SK-N-DZ (cell line): ENCODE measurements around the gene CDK19.
A peak's percentile ranks its signal among the peaks of the same experiment; 100 is the strongest.

Experiments used
- DNase-seq: peaks from one replicate; pipeline ENCODE4 v3.0.0-alpha.2; 2015; ENCODE audit warnings: low spot score

CDK19 gene

GRCh38 chr6:110661414-110661813 lies 153.9 kb downstream of the CDK19 start:
- DNase-seq: no peak

GRCh38 chr6:110660066-110660655 lies 155.1 kb downstream of the CDK19 start:
- DNase-seq: no peak

GRCh38 chr6:110658631-110659211 lies 156.5 kb downstream of the CDK19 start:
- no peak for DNase-seq

- DNase-seq: no peak
These were observed 158.8 kb downstream of the CDK19 start for GRCh38 chr6:110656492-110656891.

GRCh38 chr6:110655821-110656220 lies 159.4 kb downstream of the CDK19 start:
- no peak for DNase-seq

GRCh38 chr6:110654096-110654820 lies 161.0 kb downstream of the CDK19 start:
- DNase-seq: no peak

- DNase-seq: no peak
These were observed 161.9 kb downstream of the CDK19 start for GRCh38 chr6:110653381-110653780.

GRCh38 chr6:110652520-110652919 lies 162.7 kb downstream of the CDK19 start:
- no peak for DNase-seq

GRCh38 chr6:110650755-110651154 lies 164.5 kb downstream of the CDK19 start:
- no peak for DNase-seq

- no peak for DNase-seq
These were observed 165.6 kb downstream of the CDK19 start for GRCh38 chr6:110649704-110650103.

GRCh38 chr6:110646951-110647910 lies 168.0 kb downstream of the CDK19 start:
- no peak for DNase-seq

GRCh38 chr6:110646419-110646698 lies 168.9 kb downstream of the CDK19 start:
- no peak for DNase-seq

GRCh38 chr6:110645685-110646418 lies 169.4 kb downstream of the CDK19 start:
- no peak for DNase-seq

- no peak for DNase-seq
These were observed 172.1 kb downstream of the CDK19 start for GRCh38 chr6:110643175-110643574.

GRCh38 chr6:110642711-110643110 lies 172.6 kb downstream of the CDK19 start:
- no peak for DNase-seq

- DNase-seq: no peak
These were observed 178.5 kb downstream of the CDK19 start for GRCh38 chr6:110636781-110637180.

GRCh38 chr6:110635096-110635495 lies 180.2 kb downstream of the CDK19 start:
- DNase-seq: no peak

- no peak for DNase-seq
These were observed 181.5 kb downstream of the CDK19 start for GRCh38 chr6:110633731-110634213.

GRCh38 chr6:110629153-110629552 lies 186.1 kb downstream of the CDK19 start:
- DNase-seq: peak; percentile 12

- DNase-seq: no peak
These were observed 186.9 kb downstream of the CDK19 start for GRCh38 chr6:110628330-110628729.

GRCh38 chr6:110626442-110626841 lies 188.8 kb downstream of the CDK19 start:
- no peak for DNase-seq
